GM18499 (cell line): ENCODE data around the gene PIGO.
A peak's percentile ranks its signal among the peaks of the same experiment; 100 is the strongest.

Source experiments
- ATAC-seq: cut with Tn5 transposase; IDR thresholded peaks from one replicate; pipeline ENCODE4 v1.9.1; 2021; ENCODE audit warnings: moderate number of reproducible peaks; ENCODE audit not compliant: insufficient read depth, unreplicated experiment

PIGO gene

GRCh38 chr9:35096035-35096849 is at the start of gene PIGO:
Gene PIGO, minus strand, starts transcription at chr9:35096591. Its CDS starts 1,026 bp downstream, at chr9:35095565.
- ATAC-seq, result no peak

- no peak for ATAC-seq
Observed at GRCh38 chr9:35142037-35142436, 45.6 kb upstream of the PIGO start.

GRCh38 chr9:35140093-35140492 is 43.7 kb upstream of the PIGO start:
- no peak for ATAC-seq

GRCh38 chr9:35136866-35137265 is 40.5 kb upstream of the PIGO start:
- ATAC-seq, result no peak

DNA sequence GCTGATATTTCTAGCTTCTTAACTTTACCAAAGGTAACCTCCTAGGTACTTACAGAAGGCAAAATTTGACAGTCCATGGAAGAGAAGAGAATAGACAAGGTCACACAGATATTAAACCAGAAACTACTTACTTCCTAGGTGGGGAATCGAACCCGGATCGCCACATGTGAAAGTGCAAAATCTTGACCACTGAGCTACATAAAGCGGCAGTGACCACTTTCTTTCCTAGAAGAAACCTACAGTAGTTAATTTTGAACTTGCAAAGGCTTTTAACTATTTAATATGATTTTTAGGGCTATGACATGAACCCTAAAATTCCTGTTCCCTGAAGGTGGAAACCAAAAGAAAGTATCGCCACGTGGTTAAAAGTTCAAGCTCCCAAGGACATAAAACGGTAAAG is 39.6 kb upstream of the PIGO start:
- no peak for ATAC-seq

DNA sequence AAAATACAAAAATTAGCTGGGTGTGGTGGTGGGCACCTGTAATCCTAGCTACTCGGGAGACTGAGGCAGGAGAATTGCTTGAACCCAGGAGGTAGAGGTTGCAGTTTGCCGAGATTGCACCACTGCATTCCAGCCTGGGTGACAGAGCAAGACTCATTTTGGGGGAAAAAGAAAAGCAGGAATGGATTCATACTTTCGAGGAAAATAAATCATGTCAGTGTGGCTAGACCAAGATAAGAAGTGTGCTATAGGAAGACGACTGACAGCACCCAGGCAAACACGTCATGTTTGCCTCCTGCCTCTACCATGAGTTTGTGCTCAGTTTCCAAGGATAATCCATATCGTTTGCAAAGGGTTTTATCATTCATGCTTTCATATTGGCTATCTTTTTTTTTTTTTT is 38.5 kb upstream of the PIGO start:
- ATAC-seq, result no peak

- ATAC-seq, result peak; percentile 48
Observed at GRCh38 chr9:35116898-35117551, 20.6 kb upstream of the PIGO start.

DNA sequence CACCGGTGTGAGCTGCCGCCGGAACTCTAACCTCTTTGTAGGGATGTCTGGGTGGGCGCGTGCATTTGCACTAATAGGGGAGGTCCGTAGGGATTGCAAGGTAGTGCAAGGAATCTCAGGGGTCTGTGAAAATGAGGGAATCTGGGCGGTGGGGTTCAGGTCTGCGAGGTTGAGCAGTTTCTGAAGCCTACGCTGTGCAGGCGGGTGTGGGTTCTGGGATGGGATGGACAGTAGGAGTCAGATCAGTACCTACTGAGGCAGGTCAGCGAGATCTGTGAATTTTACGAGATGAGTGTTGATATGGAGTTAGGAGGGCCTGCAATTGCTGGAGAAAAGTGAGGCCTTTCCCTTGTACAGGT is 20.1 kb upstream of the PIGO start:
- no peak for ATAC-seq

GRCh38 chr9:35115680-35116538 is 19.5 kb upstream of the PIGO start, which contains the start of gene ATOSB:
Gene ATOSB, minus strand, starts transcription at chr9:35115862. Its CDS starts 7,588 bp downstream, at chr9:35108274.
- peak; percentile 33 for ATAC-seq

DNA sequence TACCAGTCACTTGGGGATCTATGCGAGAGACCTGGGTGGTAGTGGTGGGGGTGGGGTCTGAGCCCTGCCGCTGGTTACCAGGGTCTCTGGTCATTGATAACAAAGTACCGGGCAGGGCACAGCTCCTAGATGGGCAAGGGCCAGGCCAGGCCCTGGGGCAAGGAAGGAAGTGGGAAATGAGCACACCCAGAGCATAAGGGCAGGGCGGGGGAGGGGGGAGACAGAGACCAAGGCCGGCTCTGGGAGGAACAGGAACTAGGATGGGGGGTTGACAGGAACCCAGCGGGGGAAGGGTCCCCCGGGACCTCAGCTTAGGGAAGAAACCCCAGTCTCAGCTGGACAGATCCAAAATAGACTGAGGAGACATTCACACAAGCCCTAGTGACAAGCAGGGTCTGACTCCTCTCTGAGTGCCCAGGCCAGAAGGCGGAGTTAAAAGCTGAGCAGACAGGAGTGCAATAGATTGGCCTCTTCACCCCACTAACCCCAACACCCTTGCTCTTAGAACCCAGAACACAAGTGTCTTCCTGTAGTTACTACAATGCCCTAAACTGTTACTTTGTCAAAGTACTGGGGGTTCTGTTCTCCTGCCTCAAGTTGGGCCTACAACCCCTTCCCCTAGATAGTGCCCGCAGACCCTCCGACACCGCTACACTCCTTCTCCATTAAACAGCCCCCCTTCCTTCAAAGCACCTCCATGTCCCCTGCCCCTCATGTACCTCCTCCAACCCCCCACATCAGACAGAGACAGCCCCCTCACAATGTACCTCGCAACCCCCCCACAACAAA is 18.6 kb upstream of the PIGO start:
- no peak for ATAC-seq

DNA sequence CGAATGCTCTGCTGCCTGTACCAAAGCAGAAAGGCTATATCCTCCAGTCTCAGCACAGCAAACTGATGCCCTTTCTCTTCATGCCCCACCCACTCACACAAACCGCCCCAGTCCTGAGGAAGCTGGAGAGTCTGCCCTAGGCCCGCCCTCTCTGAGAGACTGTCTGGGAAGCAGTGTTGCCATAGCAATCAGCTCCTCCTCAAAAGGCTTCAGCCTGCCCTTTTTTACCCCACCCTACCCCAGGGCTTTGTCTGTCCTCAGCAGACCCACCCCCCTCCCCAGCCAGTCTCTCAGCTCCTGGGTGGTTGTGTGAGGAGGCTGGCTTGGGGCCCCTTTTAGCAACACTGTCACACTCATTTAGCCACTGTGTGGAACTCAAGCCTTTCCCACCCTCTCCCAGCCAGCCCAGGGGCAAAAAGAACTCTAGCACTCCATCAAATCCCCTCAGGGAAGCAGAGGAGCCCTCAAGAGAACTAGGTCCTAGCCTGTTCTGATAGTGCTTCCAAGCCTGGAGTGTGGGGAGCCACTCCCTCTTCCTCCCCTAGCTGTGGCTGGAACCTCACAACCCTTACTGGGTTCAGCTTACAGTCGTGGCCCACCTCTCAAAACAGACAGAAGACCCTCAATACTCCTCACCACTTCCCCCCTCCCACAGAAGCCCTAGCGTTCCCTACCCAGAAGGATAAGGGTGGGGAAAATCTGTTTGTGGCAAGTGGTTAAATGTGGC is 17.9 kb upstream of the PIGO start:
- ATAC-seq, result no peak

DNA sequence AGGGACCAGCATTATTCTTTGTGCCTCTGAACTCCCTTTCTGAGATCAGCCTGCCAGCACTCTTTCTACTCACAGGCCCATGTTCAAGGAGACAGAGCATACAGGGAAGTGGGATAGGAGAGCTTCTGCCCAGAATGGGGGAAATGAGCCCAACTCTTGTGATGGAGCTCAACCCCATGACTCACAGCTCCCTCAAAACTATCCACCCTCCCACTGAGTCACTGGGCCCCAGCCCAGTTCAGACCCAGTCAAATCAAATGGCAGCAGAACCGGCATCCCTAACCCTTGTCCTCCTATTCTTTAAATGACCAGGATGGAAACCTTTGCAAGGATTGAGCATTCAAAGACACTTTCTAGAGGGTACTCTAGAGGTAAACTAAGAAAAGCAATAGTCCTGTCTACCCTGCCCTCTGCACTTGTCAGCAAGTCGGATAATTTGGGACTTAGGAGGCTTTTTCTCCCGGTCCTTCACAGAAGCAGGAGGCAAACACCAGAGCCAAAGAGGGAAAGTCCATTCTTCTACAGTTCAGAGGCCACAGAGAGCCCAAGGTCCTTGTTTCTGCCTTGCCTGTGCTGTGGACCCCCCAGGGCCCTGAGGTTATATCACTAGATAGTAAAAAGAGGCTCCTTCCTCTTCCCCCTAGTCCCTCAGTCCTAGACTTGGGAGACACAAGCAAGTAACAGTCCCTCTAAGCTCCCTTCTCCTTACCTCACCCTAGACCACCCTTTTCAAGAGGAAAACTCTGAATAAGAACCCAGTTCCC is 16.0 kb upstream of the PIGO start:
- no peak for ATAC-seq

DNA sequence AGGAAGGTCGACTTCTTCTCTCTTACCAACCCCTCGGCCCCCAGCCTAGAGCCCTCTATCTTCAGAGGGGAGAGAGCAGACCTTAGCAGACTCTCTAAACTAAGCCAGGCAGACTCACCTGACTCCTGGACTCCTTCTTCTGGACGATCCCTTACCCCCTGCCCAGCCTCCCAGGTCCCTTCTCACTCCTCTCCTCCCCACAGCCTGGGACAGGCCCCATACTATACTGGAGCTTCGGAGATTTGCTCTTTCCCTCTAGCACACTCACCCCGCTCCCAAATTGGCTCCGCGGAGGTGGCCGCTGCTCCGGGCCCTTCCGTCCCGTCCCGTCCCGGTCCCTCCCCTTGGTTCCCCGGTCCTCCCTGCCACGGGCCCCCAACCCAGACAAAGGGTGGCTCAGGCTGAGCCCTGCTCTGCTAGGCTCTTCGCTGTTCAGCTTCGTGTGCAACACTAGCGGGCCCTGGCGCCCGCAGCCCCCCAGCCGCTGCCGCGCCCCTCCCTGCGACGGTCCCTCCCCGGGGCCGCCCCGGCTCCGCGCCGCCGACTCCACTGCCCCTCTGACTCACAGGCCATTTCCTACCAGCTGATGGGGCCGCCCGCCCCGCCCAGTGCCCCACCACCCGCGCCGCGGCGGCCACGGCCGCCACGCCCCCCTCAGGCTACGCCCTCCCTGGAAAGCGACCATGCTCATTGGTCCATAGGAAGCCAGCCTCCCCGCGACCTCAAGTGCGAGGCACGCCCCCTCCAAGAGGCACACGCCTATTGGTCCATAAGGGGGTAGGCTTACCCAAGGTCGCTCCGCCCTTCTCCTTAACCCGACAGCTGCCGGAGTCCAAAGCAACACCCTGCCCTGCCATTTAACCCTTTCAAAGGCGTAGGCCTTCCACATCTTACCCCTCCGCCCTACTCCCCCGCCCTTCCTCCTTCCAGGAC is 14.9 kb upstream of the PIGO start:
- peak; percentile 58 for ATAC-seq

DNA sequence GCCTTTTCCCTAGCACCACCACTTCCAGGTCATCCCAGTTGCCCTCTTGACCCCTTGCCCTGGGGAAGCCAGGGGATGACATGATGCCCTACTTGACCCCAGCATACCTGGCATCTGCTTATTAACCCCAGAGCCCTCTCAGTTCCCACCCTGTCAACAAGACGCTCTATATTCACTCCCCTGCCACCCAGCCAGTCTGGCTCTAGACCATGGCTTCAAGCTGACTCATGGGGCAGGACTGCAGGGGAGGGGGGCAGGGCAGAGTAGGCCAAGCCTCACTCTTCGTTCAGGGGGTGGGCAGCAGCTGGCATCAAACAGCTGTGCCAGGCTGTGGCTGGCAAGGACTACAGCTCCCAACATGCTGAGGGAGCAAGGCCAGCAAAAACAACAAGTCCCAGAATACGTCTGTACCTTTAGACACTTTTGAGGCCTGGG is 14.0 kb upstream of the PIGO start:
- ATAC-seq, result no peak

DNA sequence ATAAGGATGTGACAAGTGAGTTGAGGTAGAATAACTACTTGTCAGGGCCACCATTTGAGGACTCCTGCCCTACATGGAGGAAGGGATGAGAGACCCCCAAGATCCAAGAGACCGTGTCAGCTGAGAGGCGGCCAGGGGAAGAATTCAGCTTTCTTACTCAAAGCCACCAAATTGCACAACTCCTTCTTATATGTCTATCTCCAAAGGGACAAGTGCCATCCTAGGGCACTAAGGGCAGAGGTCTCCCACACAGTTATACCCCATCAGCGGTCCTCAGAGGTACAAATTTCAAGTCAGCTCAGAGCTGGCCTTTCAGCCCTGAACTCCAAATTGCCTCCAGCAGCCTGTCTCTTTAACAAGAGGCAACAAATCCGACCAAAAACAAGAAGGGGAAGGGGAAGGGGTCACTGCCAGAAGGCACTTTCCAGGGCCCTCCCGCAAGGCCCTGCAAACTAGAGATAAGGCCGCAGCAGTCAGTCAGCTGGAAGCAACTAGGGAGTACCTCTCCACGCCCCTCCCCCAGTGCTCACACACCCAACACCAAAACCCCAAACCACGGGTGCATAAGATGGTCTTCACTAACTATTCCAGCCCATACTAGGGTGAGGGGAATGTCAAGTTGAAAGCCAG is 12.7 kb upstream of the PIGO start:
- ATAC-seq, result no peak

- no peak for ATAC-seq
Observed at GRCh38 chr9:35108461-35108860, 12.1 kb upstream of the PIGO start.
